Measurements from ENCODE around the gene TIMELESS.
"Not testable (repeated sequence)": the region's sequence is repeated elsewhere in the genome, so short reads cannot be mapped to it uniquely, and the experiment has no call there.

TIMELESS gene

DNA sequence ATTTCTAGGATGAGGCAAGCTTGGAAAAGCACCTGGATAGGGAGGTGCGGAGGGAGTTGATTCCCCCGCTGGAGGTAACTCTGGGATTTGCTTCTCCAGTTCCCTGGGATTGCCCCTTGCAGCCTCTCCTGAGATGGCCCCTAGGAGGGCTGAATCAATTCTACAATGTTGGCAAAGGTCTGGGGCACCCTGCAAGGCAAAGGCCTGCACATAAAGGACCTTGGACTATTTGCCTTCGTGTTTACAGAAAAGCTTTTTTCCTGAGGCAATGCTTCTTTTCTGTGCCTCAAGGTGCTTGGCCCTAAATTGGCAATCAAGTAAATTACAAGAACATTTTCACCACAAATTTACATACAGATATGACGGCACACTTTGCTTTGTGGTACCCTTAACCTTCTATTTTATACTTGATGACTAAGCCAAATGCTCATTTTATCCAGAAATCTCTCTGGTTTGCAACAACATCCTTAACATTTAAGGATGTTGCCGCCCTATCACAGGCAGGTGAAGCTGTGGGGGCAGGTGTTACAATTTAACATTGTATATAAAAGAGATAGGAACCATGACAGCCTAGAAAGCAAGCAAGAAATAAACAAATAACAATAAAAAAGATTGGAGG lies 40.3 kb downstream of the TIMELESS start:
- DNase-seq, result no peak

DNA sequence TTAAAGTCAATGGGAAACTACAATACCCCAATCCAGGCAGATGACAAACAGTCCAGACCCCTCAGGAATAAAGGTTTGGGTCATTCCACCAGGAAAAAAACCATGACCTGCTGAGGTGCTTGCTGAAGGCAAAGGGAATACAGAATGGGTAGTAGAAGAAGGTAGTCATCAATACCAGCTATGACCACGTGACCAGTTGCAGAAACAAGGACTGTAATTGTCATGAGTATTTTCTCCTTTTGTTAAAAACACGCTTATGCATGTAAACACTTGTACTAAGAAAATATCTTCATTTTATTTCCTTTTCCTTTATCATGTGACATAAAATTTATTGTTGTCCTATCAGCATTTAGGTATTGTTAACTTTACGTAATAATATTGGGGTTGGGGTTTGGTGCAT lies 45.0 kb downstream of the TIMELESS start:
- DNase-seq, result not testable (repeated sequence)

DNA sequence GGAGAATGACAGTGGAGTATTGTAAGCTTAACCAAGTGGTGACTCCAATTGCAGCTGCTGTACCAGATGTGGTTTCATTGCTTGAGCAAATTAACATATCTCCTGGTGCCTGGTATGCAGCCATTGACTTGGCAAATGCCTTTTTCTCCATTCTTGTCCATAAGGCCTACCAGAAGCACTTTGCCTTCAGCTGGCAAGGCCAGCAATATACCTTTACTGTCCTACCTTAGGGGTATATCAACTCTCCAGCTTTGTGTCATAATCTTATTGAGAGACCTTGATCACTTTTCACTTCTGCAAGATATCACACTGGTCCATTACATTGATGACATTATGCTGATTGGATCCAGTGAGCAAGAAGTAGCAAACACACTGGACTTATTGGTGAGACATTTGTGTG lies 47.6 kb downstream of the TIMELESS start:
- not testable (repeated sequence) for DNase-seq

DNA sequence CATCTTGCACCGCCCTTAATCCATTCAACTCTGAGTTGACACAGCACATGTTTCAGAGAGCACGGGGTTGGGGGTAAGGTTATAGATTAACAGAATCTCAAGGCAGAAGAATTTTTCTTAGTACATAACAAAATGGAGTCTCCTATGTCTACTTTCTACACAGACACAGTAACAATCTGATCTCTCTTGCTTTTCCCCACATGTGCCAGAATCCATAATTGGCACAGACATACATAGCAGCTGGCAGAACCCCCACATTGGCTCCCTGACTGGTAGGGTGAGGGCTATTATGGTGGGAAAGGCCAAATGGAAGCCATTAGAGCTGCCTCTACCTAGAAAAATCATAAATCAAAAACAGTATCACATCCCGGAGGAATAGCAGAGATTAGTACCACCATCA lies 48.1 kb downstream of the TIMELESS start:
- DNase-seq, result not testable (repeated sequence)

DNA sequence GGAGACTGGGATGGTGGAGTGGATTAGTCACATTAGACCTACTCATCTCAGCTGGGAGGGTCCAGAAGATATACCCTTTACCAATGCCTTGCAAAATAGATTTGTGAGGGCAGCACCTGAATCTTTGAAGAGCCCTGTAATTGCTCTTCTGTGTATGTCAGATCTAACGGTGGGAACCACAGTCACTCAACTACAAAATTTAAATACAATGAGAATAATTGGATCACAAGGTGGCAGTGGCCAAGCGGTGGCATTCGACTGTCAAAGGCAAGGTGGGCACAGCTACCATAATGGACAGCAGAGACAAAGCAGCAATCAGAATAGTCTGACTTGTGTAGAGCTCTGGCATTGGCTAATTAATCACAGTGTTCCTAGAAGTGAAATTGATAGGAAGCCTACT lies 49.8 kb downstream of the TIMELESS start:
- DNase-seq, result not testable (repeated sequence)

- DNase-seq, result no peak
Measured at GRCh38 chr12:56398324-56398723, 50.9 kb downstream of the TIMELESS start.

GRCh38 chr12:56392331-56392730 lies 56.9 kb downstream of the TIMELESS start:
- DNase-seq, result no peak

GRCh38 chr12:56391721-56392120 lies 57.5 kb downstream of the TIMELESS start:
- no peak for DNase-seq

GRCh38 chr12:56389412-56389811 lies 59.8 kb downstream of the TIMELESS start:
- DNase-seq, result no peak

- DNase-seq, result no peak
Measured at GRCh38 chr12:56387152-56387736, 62.0 kb downstream of the TIMELESS start.

DNA sequence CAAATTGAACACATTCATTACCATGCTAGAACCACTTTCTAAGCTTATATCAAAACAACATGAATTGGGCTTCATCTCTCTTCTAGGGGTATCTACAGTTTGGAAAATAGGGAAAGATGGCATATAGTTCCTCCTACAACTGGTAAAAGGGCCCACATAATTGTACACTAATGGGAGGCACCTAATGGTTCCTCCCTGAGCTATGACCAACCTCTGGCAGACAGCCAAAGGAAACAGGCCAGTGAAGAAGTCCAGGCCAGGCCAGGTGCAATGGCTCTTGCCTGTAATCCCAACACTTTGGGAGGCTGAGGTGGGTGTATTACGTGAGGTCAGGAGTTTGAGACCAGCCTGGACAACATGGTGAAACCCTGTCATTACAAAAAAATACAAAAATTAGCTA lies 63.4 kb downstream of the TIMELESS start:
- DNase-seq, result no peak

- DNase-seq, result no peak
Measured at GRCh38 chr12:56382611-56383010, 66.6 kb downstream of the TIMELESS start.

DNA sequence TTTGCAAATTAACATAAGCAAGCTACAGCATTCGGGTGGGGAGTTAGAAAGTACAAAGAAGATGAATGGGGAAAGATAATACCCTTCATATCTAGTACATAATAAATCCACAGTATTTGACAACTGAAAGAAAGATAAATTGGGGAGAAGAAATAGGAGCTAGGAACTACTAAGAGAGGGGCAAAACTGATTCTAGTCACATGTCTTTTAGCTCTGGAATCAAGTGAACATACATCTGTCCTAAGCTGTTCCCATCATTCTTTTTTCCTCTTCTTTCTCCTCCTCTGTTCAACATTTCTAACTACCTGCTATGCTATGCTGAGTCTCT lies 71.3 kb downstream of the TIMELESS start:
- DNase-seq, result no peak

DNA sequence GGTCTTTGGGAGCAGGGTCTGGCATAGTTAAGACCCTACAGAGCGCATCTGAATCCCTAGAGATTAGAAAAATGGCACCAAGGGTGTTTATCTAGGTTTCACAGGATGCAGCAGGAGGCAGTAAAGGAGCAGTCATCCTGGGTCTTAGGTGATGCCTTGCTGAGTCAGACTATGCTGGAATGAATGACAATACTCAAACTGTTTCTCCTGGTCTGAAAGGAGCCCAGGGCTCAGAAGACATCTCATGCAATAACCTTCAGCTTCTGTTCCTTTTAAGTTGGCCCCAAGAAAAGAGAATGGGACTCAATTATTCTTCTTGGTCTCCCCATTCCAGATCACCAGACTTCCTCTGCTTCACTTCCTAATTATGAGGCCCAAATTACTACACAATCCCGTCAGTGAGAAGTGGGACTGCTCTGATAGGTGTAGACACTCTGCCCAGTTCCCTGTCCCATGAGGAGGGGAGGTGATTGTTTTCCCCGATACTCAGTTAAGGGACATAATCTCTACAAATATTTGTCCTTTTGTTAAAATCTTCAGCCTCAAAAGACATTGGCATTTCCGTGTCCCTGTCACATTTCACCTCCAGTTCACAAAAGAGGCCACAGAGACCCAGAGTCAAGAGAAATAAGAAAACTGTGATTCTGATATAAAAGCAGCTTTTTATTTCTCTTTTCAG lies 71.8 kb downstream of the TIMELESS start:
- DNase-seq, result no peak

- no peak for DNase-seq
Measured at GRCh38 chr12:56375598-56376434, 73.4 kb downstream of the TIMELESS start.

- DNase-seq, result no peak
Measured at GRCh38 chr12:56374726-56375597, 74.3 kb downstream of the TIMELESS start.

GRCh38 chr12:56373515-56373914 lies 75.7 kb downstream of the TIMELESS start:
- DNase-seq, result no peak

DNA sequence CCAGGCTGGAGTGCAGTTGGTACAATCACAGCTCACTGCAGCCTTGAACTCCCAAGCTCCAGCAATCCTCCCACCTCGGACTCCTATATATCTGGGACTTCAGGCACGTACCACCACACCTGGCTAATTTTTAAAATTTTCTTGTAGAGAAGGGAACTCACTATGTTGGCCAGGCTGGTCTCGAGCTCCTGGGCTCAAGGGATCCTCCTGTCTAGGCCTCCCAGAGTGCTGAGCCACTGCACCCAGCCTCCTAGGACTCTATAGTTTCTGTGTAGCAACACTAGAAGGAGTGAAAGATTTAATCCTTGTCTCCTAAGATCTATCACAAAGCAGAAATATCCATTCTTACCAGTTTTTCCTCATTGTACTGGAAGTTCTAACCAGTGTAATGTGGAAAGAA lies 82.3 kb downstream of the TIMELESS start:
- DNase-seq, result no peak
